ENCODE measurements around the gene PDZD11.
"Not testable (repeated sequence)": the region's sequence is repeated elsewhere in the genome, so short reads cannot be mapped to it uniquely, and the experiment has no call there.

Gene PDZD11

GRCh38 chrX:70255452-70255851 is 34.3 kb downstream of the PDZD11 start:
- no peak for DNase-seq

GRCh38 chrX:70254909-70255308 is 34.8 kb downstream of the PDZD11 start:
- no peak for DNase-seq

DNA sequence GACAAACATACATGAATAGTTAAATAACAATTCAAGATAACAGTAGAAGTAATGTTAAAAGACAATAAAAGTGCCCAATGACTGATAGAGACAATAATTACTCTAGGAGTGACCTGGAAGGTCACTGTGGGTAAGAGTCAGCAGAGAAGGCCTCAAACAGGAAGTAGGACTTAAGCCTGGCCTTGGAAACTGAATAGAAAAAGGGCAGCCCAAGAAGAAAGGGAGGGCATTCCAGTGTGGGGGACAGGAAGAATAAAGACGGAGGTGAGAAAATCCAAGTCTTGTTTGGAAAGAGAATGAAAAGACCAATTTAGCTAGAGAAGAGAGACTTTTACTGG is 35.7 kb downstream of the PDZD11 start:
- DNase-seq, result no peak

DNA sequence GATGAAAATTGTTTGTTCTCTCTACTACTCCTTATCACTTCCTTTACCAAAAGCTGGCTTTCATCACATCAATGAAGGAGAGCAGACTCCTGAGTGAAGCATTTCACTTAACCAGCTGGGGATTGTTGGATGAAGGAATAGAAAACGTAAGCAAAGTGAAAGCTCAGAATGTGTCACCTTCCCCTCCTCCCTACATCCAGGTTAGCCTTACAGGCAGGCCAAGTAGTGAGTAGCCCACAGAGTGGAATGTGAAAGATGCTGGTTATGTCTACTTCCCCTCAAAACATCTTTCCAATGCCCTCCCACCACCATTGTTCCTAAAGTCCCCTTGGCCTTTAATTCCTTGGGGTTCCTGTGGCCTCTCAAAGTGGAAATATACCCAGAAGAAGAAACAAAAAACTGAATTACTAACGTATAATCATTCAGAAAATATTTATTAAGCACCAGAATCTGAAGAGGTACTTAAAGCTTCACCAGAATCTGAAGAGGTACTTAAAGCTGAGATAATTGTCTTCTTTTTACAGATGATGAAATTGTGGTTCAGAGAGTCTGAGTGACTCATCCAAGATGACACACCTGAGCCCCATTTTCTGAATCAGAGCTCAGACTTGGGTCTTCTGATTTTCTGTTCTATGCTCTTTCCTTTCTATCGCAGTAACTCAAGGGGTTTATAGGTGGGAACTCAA is 36.2 kb downstream of the PDZD11 start:
- no peak for DNase-seq

DNA sequence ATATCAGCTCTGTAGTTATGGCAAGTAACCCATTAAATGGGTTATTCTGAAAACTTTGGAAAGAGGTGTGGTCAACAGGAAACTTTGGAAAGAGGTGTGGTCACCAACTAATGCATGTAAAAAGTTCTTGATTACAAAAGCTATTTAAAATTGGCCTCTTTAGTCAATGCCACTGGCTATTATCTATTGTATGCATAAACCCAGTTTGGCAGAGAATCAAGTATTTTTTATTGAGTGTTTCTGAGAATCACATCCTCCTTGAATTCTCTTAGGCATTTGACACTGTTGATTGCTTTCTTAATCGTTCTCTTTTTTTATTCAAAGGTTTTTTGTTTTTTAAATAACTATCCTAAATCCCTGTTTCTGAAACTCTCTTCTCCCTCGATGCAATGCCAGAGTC is 37.2 kb downstream of the PDZD11 start:
- no peak for DNase-seq

GRCh38 chrX:70247252-70247651 is 42.5 kb downstream of the PDZD11 start:
- no peak for DNase-seq

DNA sequence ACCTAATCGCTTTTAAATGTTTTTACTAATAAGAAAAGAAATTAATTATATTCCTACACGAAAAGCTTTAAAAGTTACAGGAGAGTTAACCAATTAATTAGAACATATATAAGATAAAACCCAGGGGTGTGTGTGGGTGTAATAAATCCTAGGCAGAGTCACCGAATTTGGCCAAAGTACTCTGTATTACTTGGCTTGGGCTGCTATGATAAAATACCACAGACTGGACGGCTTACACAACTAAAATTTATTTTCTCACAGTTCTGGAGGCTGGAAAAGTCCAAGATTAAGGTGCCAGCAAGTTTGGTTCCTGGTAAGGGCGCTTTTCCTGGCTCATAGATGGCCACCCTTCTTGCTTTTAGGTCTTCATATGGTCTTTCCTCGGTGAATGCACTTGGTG is 44.8 kb downstream of the PDZD11 start:
- no peak for DNase-seq

DNA sequence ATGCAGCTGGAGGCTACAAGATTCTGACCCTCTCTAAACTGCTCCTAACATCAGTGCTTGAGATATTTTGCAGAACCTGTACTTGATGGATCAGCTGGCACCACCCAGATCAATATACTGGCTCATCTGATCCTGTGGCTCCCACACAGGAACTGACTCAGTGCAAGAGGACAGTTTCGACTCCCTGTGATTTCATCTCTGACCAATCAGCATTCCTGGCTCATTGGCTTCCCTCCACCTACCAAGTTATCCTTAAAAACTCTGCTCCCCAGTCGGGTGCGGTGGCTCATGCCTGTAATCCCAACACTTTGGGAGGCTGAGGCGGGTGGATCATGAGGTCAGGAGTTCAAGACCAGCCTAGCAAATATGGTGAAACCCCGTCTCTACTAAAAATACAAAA is 46.1 kb downstream of the PDZD11 start:
- not testable (repeated sequence) for DNase-seq

- DNase-seq, result no peak
These were observed 48.2 kb downstream of the PDZD11 start for GRCh38 chrX:70241501-70241900.

GRCh38 chrX:70240751-70241150 is 49.0 kb downstream of the PDZD11 start:
- DNase-seq, result no peak
